CD4-positive, alpha-beta T cell treated with Interferon gamma for 1 hour (primary cell): ENCODE data around the gene MED14.

Experiments
- DNase-seq: peaks from one replicate; pipeline ENCODE4 v3.0.0-alpha.2; 2020

The MED14 gene

DNA sequence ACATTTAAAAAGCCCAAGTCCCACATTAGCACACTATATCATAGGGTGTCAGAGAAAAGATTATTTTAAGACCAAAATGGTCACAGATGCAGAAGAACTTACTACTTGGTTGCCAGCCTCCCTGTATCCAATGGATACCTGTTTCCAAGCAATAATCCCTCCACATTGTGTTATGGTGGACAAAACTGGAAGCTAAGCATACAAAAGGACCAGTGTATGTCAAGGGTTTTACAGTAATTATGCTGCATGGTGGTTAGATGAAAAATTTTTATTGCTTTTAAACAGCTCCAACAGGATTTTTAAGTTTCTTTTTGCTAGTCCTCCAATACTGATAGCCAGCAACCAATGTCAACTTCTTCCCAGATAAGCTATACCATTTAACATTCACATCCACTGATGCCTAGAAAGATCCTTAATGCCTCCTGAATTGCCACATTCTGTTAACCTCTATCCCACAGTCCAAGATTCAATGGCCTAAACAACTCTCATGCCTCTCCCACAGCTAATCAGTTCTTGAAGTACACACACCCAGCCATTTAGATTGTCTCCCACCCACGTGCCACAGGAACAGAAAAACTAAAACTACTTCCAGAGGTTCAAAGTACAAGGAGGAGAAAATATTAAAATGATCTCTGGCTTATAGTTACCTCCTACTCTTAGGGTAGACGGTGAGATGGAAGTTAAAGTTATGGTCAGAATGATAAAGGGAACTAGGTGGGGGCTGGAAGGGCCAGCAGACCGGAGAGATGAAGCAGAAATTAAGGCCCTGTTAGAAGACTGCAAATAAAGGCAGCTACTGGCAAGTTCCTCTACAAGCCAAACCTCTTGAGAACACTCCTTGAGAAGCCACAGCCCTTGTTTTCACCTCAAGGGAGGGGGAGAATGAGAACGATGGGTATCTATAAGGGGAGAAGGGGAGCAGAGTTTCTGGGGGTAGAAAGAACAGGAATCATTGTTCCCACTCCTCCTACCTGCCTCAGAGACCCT is 5.5 kb downstream of the MED14 start:
- no peak for DNase-seq

DNA sequence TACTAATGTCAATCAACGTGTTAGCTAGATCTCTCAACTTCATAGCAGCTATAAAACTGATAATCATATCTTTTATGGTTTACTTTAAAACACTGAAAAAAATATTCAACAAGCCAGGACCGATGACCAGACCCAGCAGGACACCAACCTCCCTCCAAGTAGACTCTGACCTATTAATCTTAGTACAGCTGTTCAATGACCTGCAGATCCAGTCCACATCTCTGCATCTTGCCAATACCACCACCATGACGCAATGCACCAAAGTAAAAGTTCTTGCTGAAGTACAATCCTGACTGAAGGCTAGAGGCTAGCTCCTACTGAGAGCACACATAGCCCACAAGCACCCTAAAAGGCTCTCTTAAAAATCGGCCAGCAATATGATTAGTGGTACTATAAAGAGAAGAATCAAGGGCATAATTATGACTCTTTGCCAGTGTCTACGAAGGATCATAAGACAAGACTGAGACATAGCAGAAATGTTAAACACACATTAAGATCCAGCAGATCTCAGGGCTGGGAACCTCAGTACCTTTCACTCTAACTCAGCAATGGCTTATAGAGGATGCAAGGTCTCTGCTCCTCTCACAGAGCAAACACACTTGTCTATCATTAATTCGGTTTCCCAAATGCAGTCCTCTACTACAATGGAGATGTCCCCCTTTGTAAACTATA is 7.6 kb downstream of the MED14 start:
- no peak for DNase-seq

DNA sequence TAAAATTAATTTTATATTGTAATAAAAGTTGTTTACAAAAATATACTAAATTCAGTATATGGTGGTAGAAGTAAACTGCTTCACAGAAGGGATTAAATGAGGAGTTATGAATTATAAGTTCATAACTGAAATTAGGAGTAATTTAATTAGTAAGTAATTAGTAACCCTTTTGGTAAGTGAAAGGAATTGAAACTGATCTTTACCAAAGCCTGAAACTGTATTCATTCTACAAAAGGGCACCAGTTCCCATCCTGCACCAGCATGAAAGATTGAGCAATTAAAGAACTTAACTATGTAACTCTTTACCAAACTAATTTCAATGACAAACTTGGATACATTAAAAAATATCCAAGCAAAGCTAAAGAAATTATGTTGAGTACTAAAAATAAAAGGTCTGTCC is 8.2 kb downstream of the MED14 start:
- DNase-seq, result no peak

DNA sequence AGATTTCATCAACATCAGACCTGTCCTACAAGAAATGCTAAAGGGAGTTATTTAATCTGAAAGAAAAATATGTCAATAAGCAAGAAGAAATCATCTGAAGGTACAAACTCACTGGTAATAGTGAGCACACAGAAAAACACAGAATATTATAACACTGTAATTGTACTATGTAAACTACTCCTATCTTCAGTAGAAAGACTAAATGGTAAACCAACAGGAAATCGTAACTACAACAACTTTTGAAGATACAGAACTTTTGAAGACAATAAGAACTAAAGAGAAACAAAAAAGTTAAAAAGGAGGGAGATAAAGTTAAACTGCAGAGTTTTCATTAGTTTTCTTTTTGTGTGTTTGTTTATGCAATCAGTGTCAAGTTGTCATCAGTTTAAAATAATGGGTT is 12.4 kb downstream of the MED14 start:
- DNase-seq, result no peak

DNA sequence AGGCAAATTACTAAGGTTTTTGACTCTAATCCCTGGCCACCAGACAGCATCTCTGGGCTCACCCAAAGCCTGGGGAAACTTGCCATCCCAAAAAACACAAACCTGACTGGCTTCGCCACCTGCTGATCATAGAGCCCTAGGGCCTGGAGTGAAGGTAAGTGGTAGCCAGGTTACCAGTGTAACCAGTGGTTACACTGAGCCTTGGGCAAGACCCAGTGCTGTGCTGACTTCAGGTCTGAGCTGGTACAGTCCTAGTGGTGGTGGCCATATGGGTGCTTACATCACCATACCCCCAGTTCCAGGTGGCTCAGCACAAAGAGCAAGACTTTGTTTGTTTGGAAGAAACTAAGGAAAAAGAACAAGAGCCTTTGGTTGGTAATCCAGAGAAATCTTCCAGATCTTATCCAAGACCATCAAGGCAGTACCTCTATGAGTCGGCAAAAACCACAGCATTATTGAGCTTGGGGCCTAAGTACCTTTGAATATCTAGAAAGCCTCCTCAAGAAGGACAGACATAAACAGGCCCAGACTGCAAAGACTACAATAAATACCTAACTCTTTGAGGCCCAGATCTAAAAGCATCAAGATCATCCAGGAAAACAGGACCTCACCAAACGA is 13.7 kb downstream of the MED14 start:
- no peak for DNase-seq

DNA sequence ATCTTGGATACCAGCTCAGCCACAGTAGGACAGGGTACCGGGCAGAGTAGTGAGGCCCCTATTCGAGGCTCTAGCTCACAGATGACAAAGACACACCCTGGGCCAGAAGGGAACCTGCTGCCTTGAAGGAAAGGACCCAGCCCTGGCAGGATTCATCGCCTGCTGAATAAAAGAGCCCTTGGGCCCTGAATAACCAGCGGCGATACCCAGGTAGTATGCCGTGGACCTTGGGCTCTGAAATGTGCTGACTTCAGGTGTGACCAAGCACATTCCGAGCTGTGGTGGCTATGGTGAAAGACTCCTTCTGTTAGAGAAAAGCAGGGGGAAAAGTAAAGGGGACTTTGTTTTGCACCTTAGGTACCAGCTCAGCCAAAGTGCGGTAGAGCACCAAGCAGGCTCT is 14.6 kb downstream of the MED14 start:
- DNase-seq, result no peak

DNA sequence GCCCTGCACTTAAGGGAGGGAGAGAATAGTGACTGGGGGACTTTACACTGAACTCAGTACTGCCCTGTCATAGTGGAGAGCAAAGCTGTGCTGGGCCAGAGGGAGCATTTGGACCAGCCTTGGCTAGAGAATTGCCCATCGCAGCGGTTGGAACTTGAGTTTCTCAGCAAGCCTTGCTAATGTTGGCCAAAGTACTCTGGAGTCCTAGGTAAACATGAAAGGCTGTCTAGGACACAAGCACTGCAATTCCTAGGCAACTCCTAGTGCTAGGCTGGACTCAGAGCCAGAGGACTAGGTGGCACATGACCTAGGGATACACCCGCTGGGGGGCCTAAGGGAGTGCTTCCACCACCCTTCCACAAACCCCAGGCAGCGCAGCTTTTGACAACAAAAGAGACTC is 15.0 kb downstream of the MED14 start:
- DNase-seq, result no peak

DNA sequence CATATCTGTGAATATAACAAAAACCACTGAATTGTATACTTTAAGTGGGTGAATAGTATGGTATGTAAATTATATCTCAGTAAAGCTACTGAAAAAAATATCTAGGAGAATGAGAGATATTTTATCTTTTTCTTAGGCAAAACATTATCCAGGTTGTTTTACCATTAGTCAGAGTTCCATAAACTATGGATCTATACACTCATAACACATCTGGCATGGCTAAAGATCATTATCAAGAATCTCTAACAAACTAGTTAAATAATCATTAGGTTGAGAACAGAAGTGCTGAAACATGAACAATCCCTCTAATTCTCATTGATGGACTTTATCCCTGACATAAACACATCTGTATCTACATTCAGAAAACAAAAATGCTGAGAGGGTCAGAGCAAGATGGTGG is 15.6 kb downstream of the MED14 start:
- DNase-seq, result no peak

DNA sequence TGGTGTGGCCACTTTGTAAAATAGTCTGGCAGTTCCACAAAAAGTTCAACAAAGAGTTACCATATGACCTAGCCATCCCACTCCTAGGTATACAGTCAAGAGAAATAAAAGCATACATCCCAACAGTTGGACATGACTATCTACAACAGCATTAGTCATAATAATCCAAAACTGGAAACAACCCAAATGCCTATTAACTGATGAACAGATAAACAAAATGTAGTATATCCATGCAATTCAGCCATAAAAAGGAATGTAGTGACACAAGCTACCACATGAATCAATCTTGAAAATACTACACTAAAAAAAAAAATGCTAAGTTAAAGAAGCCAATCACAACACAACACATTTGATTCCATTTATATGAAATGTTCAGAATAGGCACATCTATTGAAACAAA is 16.1 kb downstream of the MED14 start:
- no peak for DNase-seq

DNA sequence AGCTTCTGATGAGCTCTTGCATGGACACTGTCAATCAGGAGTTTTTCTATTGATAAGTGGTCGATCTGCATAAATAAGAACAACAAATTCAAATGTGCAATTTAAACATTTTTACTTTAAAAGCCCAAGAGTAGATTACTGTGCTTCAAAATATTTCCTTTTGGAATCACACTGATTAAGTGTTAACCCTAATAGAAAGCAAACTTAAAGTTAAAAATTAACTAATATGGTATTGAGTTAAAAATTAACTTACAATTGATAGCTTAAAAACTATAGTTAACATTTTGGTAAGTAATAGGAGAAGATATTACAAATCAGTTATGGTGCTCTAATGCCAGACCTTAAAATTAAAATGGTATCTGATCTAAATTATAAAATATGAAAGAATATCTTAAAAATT is 25.9 kb downstream of the MED14 start:
- no peak for DNase-seq

DNA sequence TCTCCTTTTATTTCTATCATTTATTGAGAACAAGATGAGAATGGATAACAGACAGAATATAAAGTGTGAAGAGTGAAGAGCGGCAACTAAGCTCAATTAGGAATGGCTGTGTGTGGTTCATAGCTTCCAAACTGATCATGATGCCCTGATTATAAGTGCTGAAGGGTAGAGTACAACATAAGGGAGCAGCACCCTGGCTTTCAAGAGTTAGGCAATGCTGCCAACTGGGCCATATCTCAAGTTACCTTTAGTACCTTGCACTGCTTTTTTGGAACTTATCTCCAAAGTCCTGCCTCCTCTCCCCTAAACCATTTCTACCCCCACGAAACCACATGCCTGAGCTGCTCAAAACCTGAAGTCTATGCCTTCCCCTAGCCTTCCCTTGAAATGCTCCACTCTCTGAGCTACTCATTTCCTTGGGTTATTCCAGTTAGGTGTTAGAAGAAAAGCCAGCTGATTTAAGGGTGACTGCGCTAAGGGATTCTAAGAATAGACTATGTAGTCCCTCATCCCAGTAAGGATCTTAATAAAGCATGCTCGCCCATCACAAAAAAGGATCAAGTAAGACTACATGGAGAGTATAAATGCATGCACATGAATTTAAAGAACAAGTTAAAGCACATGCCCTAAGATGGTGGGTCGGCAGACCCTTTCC is 29.6 kb downstream of the MED14 start:
- DNase-seq, result no peak

DNA sequence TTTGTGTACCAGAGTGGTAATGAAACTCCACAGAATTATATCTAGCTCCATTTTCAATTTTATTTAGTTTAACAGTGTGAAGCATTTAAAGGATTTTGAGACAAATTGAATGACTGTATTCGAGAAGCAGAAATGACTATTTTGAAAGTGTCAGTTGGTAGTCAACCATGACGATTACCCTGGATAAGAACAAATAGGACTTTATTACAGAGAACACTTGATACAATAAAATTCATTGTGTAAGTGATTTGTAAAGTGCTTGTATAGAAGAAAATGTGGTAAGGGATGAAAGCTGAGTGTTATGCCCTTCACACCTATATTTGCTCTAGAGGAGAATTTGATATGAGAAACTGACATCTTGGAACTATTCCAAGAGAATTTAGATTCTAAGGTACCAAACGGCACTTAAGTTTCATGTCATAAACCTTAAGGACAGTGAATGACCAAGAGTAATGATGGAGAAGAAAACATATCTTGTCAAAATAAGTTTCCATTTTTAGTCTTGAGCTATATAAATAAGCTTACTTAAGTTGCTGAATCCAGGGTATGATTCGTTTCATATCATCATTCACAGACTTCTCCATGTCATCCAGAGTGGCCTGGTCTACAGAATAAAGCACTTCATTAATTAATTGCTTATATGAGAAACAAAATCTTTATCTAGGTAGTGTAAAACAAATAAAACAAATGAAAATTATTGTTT is 34.6 kb downstream of the MED14 start:
- DNase-seq, result no peak

DNA sequence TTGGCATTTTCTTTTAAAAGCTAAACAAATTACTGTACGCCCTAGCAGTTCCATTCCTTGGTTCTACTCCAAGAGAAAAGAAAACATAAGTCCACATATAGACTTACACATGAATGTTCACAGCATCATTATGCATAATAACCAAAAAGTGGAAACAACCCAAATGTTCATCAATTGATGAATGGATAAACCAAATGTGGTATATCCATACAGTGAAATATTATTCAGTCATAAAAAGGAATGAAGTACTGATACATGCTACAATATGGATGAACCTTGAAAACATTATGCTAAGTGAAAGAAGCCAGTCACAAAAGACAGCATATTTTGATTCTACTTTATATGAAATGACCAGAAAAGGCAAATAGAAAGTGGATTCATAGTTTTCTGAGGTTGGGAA is 36.5 kb downstream of the MED14 start:
- no peak for DNase-seq

DNA sequence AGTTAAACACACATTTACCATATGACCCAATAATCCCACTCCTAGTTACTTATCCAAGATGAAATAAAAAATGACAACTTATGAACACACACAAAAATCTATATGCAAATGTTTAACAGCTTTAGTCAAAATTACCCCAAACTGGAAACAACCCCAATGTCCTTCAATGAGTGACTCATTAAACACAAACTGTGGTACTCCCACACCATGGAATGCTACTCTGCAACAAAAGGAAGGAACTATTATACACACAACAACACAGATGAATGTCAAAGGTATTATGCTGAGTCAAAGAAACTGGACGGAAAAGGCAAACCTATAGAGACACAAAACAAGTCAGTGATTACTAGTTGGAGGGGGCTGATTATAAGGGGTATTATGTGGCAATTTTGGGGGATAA is 40.5 kb downstream of the MED14 start:
- DNase-seq, result no peak

DNA sequence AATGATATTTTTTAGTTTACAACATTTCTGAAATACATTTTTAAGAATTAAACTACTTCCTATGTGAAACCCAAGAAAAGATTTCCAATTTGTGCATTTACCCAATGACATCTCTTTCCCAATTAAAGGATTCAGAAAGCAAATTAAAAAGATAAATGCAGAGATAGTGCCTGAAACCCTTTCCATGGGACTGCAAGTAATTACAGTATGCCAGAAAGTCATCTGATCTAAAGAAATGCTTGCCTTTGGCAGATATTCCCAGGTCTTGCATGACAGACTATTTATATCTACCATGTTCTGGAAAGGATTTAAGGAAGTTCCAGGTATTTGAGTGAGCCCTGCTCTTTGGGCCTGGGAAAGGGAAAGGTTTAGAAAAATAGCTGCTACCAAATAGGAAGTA is 46.4 kb downstream of the MED14 start:
- no peak for DNase-seq

DNA sequence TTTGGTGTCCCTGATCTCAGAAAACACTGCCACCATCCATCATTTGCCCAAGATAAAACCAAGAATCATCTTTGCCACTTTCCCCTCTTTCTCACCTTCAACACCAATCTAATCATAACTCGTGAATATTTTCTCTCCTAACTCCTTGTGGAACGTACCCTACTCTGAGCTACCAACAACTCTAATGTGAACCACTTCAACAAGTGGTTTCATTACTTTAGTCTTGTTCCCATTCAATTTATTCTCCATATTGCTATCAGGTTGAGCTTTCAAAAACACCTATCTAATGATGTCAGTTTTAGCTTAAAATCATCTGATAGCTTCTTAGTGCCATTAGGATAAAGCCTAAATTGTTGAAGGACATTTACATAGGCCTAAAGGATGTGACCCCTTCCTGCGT is 48.2 kb downstream of the MED14 start:
- no peak for DNase-seq

DNA sequence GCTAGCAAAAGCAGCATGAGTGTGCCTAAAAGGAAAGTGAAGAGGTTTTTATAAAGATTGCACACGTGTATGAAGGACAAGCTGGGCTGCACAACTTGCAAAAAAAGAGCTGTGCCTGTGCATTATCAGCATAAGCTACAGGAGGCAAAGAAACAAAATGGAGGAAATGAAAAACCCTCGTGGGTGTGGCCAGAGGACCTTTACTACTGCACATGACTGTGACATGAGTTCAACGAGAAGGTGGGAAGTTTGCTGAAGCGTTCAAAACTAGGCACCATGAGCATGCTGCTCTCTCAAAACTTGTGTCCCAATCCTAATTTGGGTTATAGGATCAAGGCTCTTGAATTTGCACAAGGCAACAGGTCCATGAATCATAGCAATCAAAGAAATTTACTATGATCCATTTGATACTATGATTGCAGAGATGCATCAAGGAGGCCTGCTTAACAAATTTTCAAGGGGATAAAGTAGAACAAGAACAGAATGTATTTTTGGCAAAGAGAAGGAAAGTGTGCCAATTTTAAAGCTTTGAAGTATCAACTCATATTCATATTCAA is 49.9 kb downstream of the MED14 start:
- DNase-seq, result no peak

DNA sequence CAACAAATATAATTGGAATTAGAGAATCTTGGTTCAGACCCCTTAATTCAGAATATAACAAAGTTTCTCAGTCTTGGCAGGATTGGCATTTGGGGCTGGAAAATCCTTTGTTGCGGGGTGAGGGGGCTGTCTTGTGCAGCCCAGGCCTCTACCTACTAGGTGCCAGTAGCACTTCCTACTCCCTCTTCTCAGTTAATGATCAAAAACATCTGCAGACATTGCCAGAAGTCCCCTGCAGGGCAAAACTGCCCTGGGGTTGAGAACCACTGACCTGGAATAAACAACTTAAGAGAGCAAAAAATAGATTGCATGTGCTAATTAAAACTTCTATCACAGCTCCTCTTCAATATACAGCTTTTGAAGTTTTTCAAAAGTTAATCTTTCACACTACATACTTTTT is 51.2 kb downstream of the MED14 start:
- DNase-seq, result no peak

DNA sequence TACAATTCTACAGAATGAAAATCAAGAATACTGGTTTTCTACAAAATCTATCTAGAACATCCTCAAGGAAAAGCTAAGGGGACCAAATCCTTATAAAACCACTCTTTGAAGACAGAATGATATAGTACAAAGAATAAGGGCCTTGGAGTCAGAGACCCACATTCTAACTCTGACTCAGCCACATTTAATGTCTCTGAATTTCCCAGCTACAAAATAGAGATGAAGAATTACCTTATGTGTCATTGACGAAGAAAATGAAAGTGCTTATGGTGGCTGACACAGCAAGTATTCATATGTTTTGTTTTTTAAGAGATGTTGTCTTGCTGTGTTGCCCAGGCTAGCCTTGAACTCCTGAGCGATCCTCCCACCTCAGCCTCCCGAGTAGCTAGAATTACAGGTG is 52.1 kb downstream of the MED14 start:
- DNase-seq, result no peak

DNA sequence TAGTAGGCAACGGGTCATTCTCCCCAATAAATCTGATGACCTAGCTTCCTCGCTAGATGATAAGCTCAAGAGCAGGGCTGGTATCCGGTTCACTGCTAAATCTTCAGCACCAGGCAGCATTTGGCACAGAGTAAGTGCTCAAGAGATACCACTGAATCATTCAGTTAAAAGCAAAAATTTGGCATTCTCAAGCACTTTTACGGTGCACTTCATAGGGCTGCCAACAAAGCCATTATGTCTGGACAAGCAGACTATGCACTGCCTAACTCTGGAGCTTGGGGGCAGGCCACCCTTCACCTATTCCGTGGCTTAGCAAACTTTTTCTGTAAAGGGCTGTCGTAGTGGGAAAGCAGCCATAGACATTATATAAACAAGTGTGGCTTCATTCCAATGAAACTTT is 64.2 kb downstream of the MED14 start:
- DNase-seq, result no peak

DNA sequence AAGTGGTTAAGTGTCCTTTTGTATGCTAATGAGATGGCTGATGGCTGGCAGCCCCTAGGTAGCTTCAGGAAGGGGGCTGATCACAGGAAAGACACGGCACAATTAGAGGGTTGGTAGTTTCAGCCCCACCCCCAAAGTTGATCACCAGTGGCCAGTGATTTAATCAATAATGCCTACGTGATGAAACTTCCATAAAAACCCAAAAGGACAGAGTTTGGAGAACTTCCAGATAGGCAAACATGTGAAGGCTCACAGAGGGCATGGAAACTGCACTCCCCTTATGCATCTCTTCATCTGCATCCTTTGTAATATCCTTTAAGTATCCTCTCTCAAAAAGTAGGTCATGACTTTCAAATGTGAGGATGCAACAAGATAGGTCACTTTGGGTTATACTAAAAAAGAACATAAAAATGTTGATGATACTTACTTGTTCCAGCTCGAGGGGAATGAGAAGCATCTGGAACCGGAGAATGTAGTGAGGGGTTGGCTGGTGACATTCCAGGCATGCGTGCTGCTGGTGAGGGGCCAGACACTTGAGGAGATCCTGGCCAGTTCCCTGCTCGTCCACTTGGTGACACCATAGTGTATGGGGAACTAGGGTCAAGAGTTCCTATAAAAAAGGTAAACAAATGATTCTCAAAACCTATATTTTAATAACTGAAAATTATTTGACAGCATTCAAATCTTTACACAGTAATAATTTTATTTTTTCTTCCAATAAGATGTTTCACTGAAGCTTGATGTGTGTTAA is 71.3 kb downstream of the MED14 start:
- DNase-seq, result no peak
